HepG2 (cell line): ENCODE measurements around the gene REEP6. TPM values are rescaled to one million over a fixed set of nuclear protein-coding genes. Genes with fewer than 3 reads are reported as not detected.

Source experiments
- ATF1 ChIP-seq: IDR thresholded peaks from 2 replicates; pipeline ENCODE4 v1.6.1; 2016; ENCODE audit warnings: mild to moderate bottlenecking, control low read depth
- HHEX ChIP-seq: IDR thresholded peaks from 2 replicates; pipeline ENCODE4 v1.6.1; 2016; ENCODE audit warnings: control low read depth
- IKZF1 ChIP-seq: fragments of 450-650 bp; IDR thresholded peaks from 2 replicates; pipeline ENCODE4 v1.7.1; 2016
- MAFG ChIP-seq: sonication (generic); formaldehyde crosslinking; IDR thresholded peaks from 2 replicates; pipeline ENCODE4 v1.5.1; 2020; ENCODE audit warnings: mild to moderate bottlenecking, missing genetic modification reagents
- MTF2 ChIP-seq: sonication (generic); formaldehyde crosslinking; IDR thresholded peaks from 2 replicates; pipeline ENCODE4 v1.5.0; 2020; ENCODE audit warnings: missing genetic modification reagents, borderline replicate concordance
- RORA ChIP-seq: sonication (generic); formaldehyde crosslinking; IDR thresholded peaks from 2 replicates; pipeline ENCODE4 v1.5.0; 2020; ENCODE audit warnings: mild to moderate bottlenecking, missing genetic modification reagents, moderate library complexity
- ZNF207 ChIP-seq: fragments of 450-650 bp; IDR thresholded peaks from 2 replicates; pipeline ENCODE4 v1.6.1; 2016; ENCODE audit warnings: antibody characterized with exemption, borderline replicate concordance
- ZNF224 ChIP-seq: sonication (generic); formaldehyde crosslinking; IDR thresholded peaks from 2 replicates; pipeline ENCODE4 v1.5.0; 2020; ENCODE audit warnings: mild to moderate bottlenecking, missing genetic modification reagents
- ZNF234 ChIP-seq: sonication (generic); formaldehyde crosslinking; conservative IDR thresholded peaks from 2 replicates; pipeline ENCODE4 v1.5.1; 2020; ENCODE audit warnings: mild to moderate bottlenecking, missing genetic modification reagents
- ZNF264 ChIP-seq: sonication (generic); formaldehyde crosslinking; IDR thresholded peaks from 2 replicates; pipeline ENCODE4 v1.4.0; 2020; ENCODE audit warnings: missing genetic modification reagents
- ZNF329 ChIP-seq: sonication (generic); formaldehyde crosslinking; IDR thresholded peaks from 2 replicates; pipeline ENCODE4 v1.9.0; 2021; ENCODE audit warnings: low read depth, mild to moderate bottlenecking, missing genetic modification reagents
- ZNF33A ChIP-seq: sonication (generic); formaldehyde crosslinking; IDR thresholded peaks from 2 replicates; pipeline ENCODE4 v1.5.1; 2020; ENCODE audit warnings: missing genetic modification reagents, mild to moderate bottlenecking, moderate library complexity, borderline replicate concordance
- ZNF781 ChIP-seq: sonication (generic); formaldehyde crosslinking; IDR thresholded peaks from 2 replicates; pipeline ENCODE4 v1.5.1; 2020; ENCODE audit warnings: borderline replicate concordance, mild to moderate bottlenecking, missing genetic modification reagents; ENCODE audit errors: not compliant biosample characterization
- polyA plus RNA-seq, 8 experiments: library from polyadenylated mRNA; depleted of rRNA in 3 of 8; stranded (reverse) in 7 of 8; unstranded in 1 of 8; fragments of >200 nt; fragmentation: Illumina TruSeq in 4 of 8; extraction: Trizol in 4 of 8; gene quantifications; 2 replicates each; pipeline versions ENCODE4 v1.2.1 to v1.2.3, GENCODE V29; 2011 to 2016; ENCODE audit warnings: low read depth in 4 of 8, missing spikeins in 1 of 8, mixed read lengths in 1 of 8; ENCODE audit not compliant: insufficient read depth in 1 of 8
- total RNA-seq, 5 experiments: library from RNA; depleted of rRNA; stranded (reverse); fragments of >200 nt; fragmentation: Illumina TruSeq; extraction: Trizol; gene quantifications; 2 replicates each; pipeline ENCODE4 v1.2.3, GENCODE V29; 2016; ENCODE audit warnings: low read depth in 1 of 5
- TF ChIP-seq, protein P1 (sequence below): sonication (generic); formaldehyde crosslinking; IDR thresholded peaks from 2 replicates; pipeline ENCODE4 v1.8.0; 2022; ENCODE audit warnings: mild to moderate bottlenecking, missing genetic modification reagents, borderline replicate concordance
- TF ChIP-seq, protein P2 (sequence below): IDR thresholded peaks from 2 replicates; pipeline ENCODE4 v1.6.1; 2012; ENCODE audit warnings: inconsistent platforms
- TF ChIP-seq, protein P3 (sequence below): sonication (generic); formaldehyde crosslinking; IDR thresholded peaks from 2 replicates; pipeline ENCODE4 v1.4.0; 2020; ENCODE audit warnings: missing genetic modification reagents
- TF ChIP-seq, protein P4 (sequence below): sonication (generic); formaldehyde crosslinking; IDR thresholded peaks from 2 replicates; pipeline ENCODE4 v1.8.0; 2022; ENCODE audit warnings: low read depth, missing genetic modification reagents
- TF ChIP-seq, protein P5 (sequence below): sonication (generic); formaldehyde crosslinking; IDR thresholded peaks from 2 replicates; pipeline ENCODE4 v1.4.0; 2020; ENCODE audit warnings: mild to moderate bottlenecking, missing genetic modification reagents
- TF ChIP-seq, protein P6 (sequence below): sonication (generic); formaldehyde crosslinking; IDR thresholded peaks from 2 replicates; pipeline ENCODE4; 2020; ENCODE audit warnings: missing genetic modification reagents, mild to moderate bottlenecking, borderline replicate concordance

REEP6 gene
- total and polyA plus RNA-seq, 2 of the 13 experiments (the other 11 are each of a cell fraction or from before 2014, with no cell fraction given), result 10.0 to 28.8 TPM

DNA sequence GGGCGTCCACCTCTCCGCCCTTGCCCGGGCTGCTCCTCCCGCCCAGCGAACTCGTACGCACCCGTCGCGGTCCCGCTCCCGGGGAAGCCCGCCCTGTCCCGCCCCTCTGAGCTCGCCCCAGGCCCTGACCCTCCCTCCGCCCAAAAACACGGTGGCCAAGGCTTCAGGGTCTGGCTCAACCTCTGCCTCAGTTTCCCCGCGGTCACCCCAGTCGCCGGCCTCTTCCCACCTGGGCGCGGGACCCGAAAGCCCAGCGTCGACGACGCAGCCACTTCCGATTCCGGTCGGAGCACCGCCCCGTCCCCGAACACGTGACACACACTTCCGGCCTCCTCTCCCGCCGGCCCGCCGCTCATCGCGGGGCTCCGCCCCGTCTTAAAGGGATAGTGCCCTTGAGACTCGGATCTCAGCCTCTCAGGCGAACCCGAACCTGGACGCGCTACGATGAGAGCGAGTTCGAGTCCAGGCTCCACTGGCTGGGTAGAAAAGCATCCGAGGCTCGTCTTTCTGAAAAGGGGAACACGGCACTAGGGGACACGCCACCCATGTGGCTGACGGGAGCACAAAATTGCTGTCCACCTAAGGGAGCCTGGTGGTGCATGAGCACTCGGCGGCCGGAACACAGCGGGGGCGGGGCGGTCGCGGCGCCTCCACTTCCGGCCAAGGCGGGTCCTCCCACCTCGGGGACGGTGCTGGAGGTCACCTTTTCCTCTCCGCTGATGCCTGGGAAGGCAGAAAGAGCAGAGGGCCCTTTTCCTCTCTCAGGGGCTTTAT is 11.9 kb upstream of the REEP6 start, which contains the start of gene C19orf25 (continued):
- no peak for TF ChIP-seq ZNF234 (CRISPR knock-in tag)
- TF ChIP-seq, protein P1, sequence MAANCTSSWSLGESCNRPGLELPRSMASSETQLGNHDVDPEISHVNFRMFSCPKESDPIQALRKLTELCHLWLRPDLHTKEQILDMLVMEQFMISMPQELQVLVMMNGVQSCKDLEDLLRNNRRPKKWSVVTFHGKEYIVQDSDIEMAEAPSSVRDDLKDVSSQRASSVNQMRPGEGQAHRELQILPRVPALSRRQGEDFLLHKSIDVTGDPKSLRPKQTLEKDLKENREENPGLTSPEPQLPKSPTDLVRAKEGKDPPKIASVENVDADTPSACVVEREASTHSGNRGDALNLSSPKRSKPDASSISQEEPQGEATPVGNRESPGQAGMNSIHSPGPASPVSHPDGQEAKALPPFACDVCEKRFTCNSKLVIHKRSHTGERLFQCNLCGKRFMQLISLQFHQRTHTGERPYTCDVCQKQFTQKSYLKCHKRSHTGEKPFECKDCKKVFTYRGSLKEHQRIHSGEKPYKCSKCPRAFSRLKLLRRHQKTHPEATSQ (CRISPR knock-in tag), result no peak
- TF ChIP-seq, protein P2, sequence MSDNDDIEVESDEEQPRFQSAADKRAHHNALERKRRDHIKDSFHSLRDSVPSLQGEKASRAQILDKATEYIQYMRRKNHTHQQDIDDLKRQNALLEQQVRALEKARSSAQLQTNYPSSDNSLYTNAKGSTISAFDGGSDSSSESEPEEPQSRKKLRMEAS, result peak; percentile 96
- TF ChIP-seq, protein P3, sequence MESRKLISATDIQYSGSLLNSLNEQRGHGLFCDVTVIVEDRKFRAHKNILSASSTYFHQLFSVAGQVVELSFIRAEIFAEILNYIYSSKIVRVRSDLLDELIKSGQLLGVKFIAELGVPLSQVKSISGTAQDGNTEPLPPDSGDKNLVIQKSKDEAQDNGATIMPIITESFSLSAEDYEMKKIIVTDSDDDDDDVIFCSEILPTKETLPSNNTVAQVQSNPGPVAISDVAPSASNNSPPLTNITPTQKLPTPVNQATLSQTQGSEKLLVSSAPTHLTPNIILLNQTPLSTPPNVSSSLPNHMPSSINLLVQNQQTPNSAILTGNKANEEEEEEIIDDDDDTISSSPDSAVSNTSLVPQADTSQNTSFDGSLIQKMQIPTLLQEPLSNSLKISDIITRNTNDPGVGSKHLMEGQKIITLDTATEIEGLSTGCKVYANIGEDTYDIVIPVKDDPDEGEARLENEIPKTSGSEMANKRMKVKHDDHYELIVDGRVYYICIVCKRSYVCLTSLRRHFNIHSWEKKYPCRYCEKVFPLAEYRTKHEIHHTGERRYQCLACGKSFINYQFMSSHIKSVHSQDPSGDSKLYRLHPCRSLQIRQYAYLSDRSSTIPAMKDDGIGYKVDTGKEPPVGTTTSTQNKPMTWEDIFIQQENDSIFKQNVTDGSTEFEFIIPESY (CRISPR knock-in tag), result peak; percentile 32; the same call in 1 of the 2 replicates
- TF ChIP-seq, protein P4, sequence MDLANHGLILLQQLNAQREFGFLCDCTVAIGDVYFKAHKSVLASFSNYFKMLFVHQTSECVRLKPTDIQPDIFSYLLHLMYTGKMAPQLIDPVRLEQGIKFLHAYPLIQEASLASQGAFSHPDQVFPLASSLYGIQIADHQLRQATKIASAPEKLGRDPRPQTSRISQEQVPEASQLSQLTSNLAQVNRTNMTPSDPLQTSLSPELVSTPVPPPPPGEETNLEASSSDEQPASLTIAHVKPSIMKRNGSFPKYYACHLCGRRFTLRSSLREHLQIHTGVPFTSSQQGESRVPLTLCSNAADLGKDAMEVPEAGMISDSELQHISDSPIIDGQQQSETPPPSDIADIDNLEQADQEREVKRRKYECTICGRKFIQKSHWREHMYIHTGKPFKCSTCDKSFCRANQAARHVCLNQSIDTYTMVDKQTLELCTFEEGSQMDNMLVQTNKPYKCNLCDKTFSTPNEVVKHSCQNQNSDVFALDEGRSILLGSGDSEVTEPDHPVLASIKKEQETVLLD (CRISPR knock-in tag), result peak; percentile 83
- TF ChIP-seq RORA (CRISPR knock-in tag), result no peak
- no peak for TF ChIP-seq ZNF224 (CRISPR knock-in tag)
- TF ChIP-seq, protein P5, sequence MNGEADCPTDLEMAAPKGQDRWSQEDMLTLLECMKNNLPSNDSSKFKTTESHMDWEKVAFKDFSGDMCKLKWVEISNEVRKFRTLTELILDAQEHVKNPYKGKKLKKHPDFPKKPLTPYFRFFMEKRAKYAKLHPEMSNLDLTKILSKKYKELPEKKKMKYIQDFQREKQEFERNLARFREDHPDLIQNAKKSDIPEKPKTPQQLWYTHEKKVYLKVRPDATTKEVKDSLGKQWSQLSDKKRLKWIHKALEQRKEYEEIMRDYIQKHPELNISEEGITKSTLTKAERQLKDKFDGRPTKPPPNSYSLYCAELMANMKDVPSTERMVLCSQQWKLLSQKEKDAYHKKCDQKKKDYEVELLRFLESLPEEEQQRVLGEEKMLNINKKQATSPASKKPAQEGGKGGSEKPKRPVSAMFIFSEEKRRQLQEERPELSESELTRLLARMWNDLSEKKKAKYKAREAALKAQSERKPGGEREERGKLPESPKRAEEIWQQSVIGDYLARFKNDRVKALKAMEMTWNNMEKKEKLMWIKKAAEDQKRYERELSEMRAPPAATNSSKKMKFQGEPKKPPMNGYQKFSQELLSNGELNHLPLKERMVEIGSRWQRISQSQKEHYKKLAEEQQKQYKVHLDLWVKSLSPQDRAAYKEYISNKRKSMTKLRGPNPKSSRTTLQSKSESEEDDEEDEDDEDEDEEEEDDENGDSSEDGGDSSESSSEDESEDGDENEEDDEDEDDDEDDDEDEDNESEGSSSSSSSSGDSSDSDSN (CRISPR knock-in tag), result no peak; the same call in none of the 2 replicates
- TF ChIP-seq ZNF329, result peak; percentile 37; the same call in 1 of the 2 replicates
- no peak for TF ChIP-seq HHEX
- peak; percentile 85; the same call in 1 of the 2 replicates for TF ChIP-seq ZNF33A (CRISPR knock-in tag)
- no peak for TF ChIP-seq MTF2 (CRISPR knock-in tag)
- no peak for TF ChIP-seq ZNF207
- TF ChIP-seq MAFG (CRISPR knock-in tag), result no peak
- TF ChIP-seq ZNF264 (CRISPR knock-in tag), result no peak
- no peak for TF ChIP-seq IKZF1
- TF ChIP-seq, protein P6, sequence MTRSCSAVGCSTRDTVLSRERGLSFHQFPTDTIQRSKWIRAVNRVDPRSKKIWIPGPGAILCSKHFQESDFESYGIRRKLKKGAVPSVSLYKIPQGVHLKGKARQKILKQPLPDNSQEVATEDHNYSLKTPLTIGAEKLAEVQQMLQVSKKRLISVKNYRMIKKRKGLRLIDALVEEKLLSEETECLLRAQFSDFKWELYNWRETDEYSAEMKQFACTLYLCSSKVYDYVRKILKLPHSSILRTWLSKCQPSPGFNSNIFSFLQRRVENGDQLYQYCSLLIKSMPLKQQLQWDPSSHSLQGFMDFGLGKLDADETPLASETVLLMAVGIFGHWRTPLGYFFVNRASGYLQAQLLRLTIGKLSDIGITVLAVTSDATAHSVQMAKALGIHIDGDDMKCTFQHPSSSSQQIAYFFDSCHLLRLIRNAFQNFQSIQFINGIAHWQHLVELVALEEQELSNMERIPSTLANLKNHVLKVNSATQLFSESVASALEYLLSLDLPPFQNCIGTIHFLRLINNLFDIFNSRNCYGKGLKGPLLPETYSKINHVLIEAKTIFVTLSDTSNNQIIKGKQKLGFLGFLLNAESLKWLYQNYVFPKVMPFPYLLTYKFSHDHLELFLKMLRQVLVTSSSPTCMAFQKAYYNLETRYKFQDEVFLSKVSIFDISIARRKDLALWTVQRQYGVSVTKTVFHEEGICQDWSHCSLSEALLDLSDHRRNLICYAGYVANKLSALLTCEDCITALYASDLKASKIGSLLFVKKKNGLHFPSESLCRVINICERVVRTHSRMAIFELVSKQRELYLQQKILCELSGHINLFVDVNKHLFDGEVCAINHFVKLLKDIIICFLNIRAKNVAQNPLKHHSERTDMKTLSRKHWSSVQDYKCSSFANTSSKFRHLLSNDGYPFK (CRISPR knock-in tag), result peak; percentile 78; the same call in 1 of the 2 replicates
- TF ChIP-seq ATF1 (CRISPR knock-in tag), result no peak
- TF ChIP-seq ZNF781 (CRISPR knock-in tag), result peak; percentile 74
